A673 (cell line): ENCODE data around the gene ZCCHC10. TPM values are rescaled to one million over a fixed set of nuclear protein-coding genes. Genes with fewer than 3 reads are reported as not detected.
A peak's percentile ranks its signal among the peaks of the same experiment; 100 is the strongest.

Source experiments
- BruUV-seq: library from RNA; stranded (reverse); fragments of 400-500 nt; replicated peaks from 2 replicates; lab custom pipeline; 2021; lab: Mats Ljungman, UMichigan
- CTCF ChIA-PET: fragments of 300-600 bp; sonication (Branson Sonifier 250); formaldehyde crosslinking; loops from one replicate; lab custom pipeline; 2022; ENCODE audit warnings: antibody characterized with exemption; lab: Charles Lee
- POLR2A ChIA-PET: fragments of 300-600 bp; sonication (Branson Sonifier 250); formaldehyde crosslinking; loops from one replicate; lab custom pipeline; 2022; ENCODE audit warnings: antibody characterized with exemption; ENCODE audit not compliant: low non-redundant PET; lab: Charles Lee
- DNase-seq: peaks from one replicate; pipeline ENCODE4 v3.0.0-alpha.2; 2015; ENCODE audit warnings: low spot score
- H3K27ac ChIP-seq: fragments of 200-600 bp; sonication (generic); 2 replicates; pipeline ENCODE4 v1.5.1; 2016; ENCODE audit warnings: mixed run types, low read depth, mild to moderate bottlenecking, mixed read lengths, antibody characterized with exemption, low read length; ENCODE audit not compliant: poor library complexity, severe bottlenecking
- H3K27me3 ChIP-seq: fragments of 200-600 bp; sonication (generic); replicated peaks from 2 replicates; pipeline ENCODE4 v1.6.1; 2017; ENCODE audit warnings: mixed run types, low read depth, mild to moderate bottlenecking, mixed read lengths, antibody characterized with exemption, low read length; ENCODE audit not compliant: insufficient read depth, poor library complexity
- H3K36me3 ChIP-seq: fragments of 200-600 bp; sonication (generic); 2 replicates; pipeline ENCODE4 v1.6.1; 2016; ENCODE audit warnings: mixed run types, mild to moderate bottlenecking, mixed read lengths, antibody characterized with exemption, low read length; ENCODE audit not compliant: insufficient read depth, poor library complexity, severe bottlenecking
- H3K4me1 ChIP-seq: fragments of 200-600 bp; sonication (generic); 2 replicates; pipeline ENCODE4 v1.6.1; 2017; ENCODE audit warnings: mixed run types, mild to moderate bottlenecking, mixed read lengths, antibody characterized with exemption, low read length; ENCODE audit not compliant: insufficient read depth, poor library complexity, severe bottlenecking
- H3K4me3 ChIP-seq: fragments of 200-600 bp; sonication (generic); 2 replicates; pipeline ENCODE4 v1.5.1; 2016; ENCODE audit warnings: low read depth, mixed run types, mild to moderate bottlenecking, mixed read lengths, low read length; ENCODE audit not compliant: poor library complexity, severe bottlenecking
- H3K9me3 ChIP-seq: fragments of 200-600 bp; sonication (generic); 2 replicates; pipeline ENCODE4 v1.6.1; 2016; ENCODE audit warnings: mixed run types, low read depth, mild to moderate bottlenecking, mixed read lengths, antibody characterized with exemption, low read length; ENCODE audit not compliant: poor library complexity, severe bottlenecking
- EZH2 ChIP-seq: fragments of 200-600 bp; sonication (generic); IDR thresholded peaks from 2 replicates; pipeline ENCODE4 v1.6.1; 2017; ENCODE audit warnings: borderline replicate concordance, low read depth, mild to moderate bottlenecking, mixed read lengths, antibody characterized with exemption, low read length; ENCODE audit not compliant: poor library complexity, severe bottlenecking
- intact Hi-C: fragments of 100-400 bp; cut with micrococcal nuclease; formaldehyde crosslinking; loops from one replicate; pipeline ENCODE4 v1.10.0; 2022; ENCODE audit not compliant: unreplicated experiment
- total RNA-seq: library from RNA; stranded (reverse); gene quantifications from 2 replicates; pipeline ENCODE4 v1.2.3, GENCODE V29; 2021
- TF ChIP-seq, protein P1 (sequence below): fragments of 300-800, 200-600 bp; sonication (generic); conservative IDR thresholded peaks from 2 replicates; pipeline ENCODE4 v1.5.1; 2017; ENCODE audit warnings: low read depth, mild to moderate bottlenecking, antibody characterized with exemption, low read length, moderate library complexity, mixed read lengths

Gene ZCCHC10
- total RNA-seq, 1 experiment from 2014 or later: 31.2 TPM

DNA sequence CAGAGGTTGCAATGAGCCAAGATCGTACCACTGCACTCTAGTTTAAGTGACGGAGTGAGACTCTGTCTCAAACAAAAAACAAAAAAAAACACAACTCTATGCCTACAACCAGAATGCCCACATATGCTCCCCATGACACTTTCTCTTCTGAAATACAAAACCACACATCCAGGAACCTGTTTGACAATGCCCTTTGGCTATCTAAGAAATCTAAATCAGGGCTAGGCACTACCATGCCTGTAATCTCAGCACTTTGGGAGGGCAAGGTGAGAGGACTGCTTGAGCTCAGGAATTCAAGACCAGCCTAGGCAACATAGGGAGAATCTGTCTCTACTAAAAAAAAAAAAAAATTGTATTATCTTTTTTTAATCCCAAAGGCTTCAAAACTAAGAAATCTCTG lies 73.5 kb downstream of the ZCCHC10 start:
- intact Hi-C loops: no loop called here
- TF ChIP-seq EZH2: no peak
- TF ChIP-seq, protein P1, sequence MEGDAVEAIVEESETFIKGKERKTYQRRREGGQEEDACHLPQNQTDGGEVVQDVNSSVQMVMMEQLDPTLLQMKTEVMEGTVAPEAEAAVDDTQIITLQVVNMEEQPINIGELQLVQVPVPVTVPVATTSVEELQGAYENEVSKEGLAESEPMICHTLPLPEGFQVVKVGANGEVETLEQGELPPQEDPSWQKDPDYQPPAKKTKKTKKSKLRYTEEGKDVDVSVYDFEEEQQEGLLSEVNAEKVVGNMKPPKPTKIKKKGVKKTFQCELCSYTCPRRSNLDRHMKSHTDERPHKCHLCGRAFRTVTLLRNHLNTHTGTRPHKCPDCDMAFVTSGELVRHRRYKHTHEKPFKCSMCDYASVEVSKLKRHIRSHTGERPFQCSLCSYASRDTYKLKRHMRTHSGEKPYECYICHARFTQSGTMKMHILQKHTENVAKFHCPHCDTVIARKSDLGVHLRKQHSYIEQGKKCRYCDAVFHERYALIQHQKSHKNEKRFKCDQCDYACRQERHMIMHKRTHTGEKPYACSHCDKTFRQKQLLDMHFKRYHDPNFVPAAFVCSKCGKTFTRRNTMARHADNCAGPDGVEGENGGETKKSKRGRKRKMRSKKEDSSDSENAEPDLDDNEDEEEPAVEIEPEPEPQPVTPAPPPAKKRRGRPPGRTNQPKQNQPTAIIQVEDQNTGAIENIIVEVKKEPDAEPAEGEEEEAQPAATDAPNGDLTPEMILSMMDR: no peak
- ChIA-PET POLR2A (no interaction called here), CTCF (no interaction called here)
- no peaks in the 10 kb centered on the region for H3K36me3 ChIP-seq
- no peak for DNase-seq
- H3K27me3 ChIP-seq: no peaks in the 10 kb centered on the region
- no peak overlapping the region for H3K4me3 ChIP-seq
- H3K27ac ChIP-seq: no peak overlapping the region
- no TSS peak for BruUV-seq
- no peaks in the 10 kb centered on the region for H3K9me3 ChIP-seq
- no peaks in the 10 kb centered on the region for H3K4me1 ChIP-seq

DNA sequence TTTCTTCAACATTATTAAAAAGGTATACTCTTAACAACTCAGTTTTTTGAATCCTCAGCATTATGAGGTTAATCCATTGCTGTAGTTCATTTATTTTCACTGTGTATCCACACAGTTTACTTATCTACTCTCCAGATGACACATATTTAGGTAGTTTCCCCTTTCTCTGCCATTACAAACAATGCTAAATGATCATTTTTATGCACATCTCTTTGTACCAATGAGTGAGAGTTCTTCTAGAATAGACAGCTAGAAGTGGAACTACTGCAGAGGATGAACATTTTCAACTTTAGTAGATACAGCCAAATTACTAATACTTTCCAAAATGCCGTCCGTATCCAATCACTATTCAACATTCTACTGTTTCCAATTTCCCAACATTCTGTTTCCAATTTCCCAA lies 74.5 kb downstream of the ZCCHC10 start:
- TF ChIP-seq, protein P1: no peak
- TF ChIP-seq EZH2: no peak
- BruUV-seq: no TSS peak
- CTCF ChIA-PET: no interaction called here

DNA sequence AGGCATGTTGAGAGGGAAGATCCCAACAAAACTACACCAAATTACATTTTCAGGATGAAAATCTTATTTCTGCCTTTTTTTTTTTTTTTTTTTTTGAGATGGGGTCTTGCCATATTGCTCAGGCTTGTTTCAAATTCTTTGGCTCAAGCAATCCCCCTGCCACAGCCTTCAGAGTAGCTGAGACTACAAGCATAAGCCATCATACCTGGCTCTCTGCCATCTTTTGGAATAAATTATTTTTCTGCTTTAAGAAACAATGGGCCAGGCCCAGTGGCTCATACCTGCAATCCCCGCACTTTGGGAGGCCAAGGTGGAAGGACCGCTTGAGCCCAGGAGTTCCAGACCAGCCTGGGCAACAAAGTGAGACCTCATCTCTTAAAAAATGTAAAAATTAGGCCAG lies 77.2 kb downstream of the ZCCHC10 start:
- no peaks in the 10 kb centered on the region for H3K4me1 ChIP-seq
- no peak for TF ChIP-seq EZH2
- TF ChIP-seq, protein P1: no peak
- H3K4me3 ChIP-seq: no peak overlapping the region
- H3K27ac ChIP-seq: no peak overlapping the region
- peak; percentile 41 for DNase-seq
- CTCF ChIA-PET: interaction anchor here (0.6 kb wide), 2 partner anchors 16 to 350 kb away, joined by 3 to 4 read pairs; no protein-coding TSS in a partner anchor
- no TSS peak for BruUV-seq
- H3K9me3 ChIP-seq: no peaks in the 10 kb centered on the region
- no peaks in the 10 kb centered on the region for H3K27me3 ChIP-seq
- POLR2A ChIA-PET: interaction anchor here (0.6 kb wide), 1 partner anchor 90 kb away, joined by 3 read pairs; no protein-coding TSS in a partner anchor
- H3K36me3 ChIP-seq: peaks cover 3% of the 10 kb centered on the region
- intact Hi-C loops: no loop called here

More for the DNA sequence above, 74.5 kb downstream of the ZCCHC10 start:
- no peak for DNase-seq
- Histone ChIP-seq H3K27ac (no peak overlapping the region), H3K36me3 (no peaks in the 10 kb centered on the region), H3K4me1 (no peaks in the 10 kb centered on the region), H3K27me3 (no peaks in the 10 kb centered on the region), H3K9me3 (no peaks in the 10 kb centered on the region), H3K4me3 (no peak overlapping the region)
- POLR2A ChIA-PET: no interaction called here
- intact Hi-C loops: no loop called here
